Measurements from ENCODE around the gene ATP13A1. TPM values are rescaled to one million over a fixed set of nuclear protein-coding genes. Genes with fewer than 3 reads are reported as not detected.

The ATP13A1 gene
- total and polyA plus RNA-seq, 2 of the 8 experiments (the other 6 are each of a cell fraction or from before 2014, with no cell fraction given) = 33.0 to 64.2 TPM

- Histone ChIP-seq H3K4me2 (ENCODE audit: insufficient read depth in 1 of 2, low read depth in 2 of 2, low read length in 2 of 2) (peak overlapping the region; percentile 64 to 88), H2AFZ (ENCODE audit: low read length) (no peak overlapping the region), H3K79me1 (ENCODE audit: low read depth, low read length) (no peaks in the 10 kb centered on the region)
These were observed 44.2 kb downstream of the ATP13A1 start for GRCh38 chr19:19619181-19619848.

More at GRCh38 chr19:19619181-19619848, 44.2 kb downstream of the ATP13A1 start:
- Histone ChIP-seq H2AK5ac (ENCODE audit: low read depth, low read length) (no peak overlapping the region), H3K36me3 (ENCODE audit: control insufficient read depth in 2 of 4, insufficient read depth in 4 of 4, low read length in 3 of 4) (peaks cover 3 to 7% (median 7%) of the 10 kb centered on the region in 4 experiments; a peak in 5 of 8 replicates), H3K79me2 (ENCODE audit: control insufficient read depth in 1 of 2, insufficient read depth in 2 of 2, low read length in 2 of 2) (no peaks in the 10 kb centered on the region), H3K23me2 (ENCODE audit: low read depth, low read length) (peaks cover 7% of the 10 kb centered on the region; the same call in 1 of the 2 replicates), H3K23ac (ENCODE audit: insufficient read length) (no peak overlapping the region), H2BK15ac (ENCODE audit: low read length) (no peak overlapping the region), H2BK20ac (ENCODE audit: low read length) (no peak overlapping the region), H3K14ac (ENCODE audit: insufficient read length) (no peak overlapping the region), H2BK5ac (ENCODE audit: low read depth, low read length) (no peak overlapping the region), H3K18ac (ENCODE audit: extremely low read depth, low read length) (no peak overlapping the region), H3K4me1 (replicated peaks in 1 of 4; ENCODE audit: control insufficient read depth in 3 of 4, insufficient read depth in 4 of 4, low read length in 3 of 4) (0 out of 7 replicates have a peak, but pooled peaks cover 0 to 3% (median under 1%) of the 10 kb centered on the region in 4 experiments), H4K20me1 (replicated peaks in 1 of 2; ENCODE audit: control insufficient read depth in 1 of 2, insufficient read depth in 2 of 2, low read length in 2 of 2) (peaks cover 2 to 12% of the 10 kb centered on the region in 2 experiments), H3K56ac (replicated peaks; ENCODE audit: insufficient read length, low read depth, low read length) (no peak overlapping the region), H3K27me3 (replicated peaks in 1 of 4; ENCODE audit: control insufficient read depth in 3 of 4, extremely low read depth in 1 of 4, insufficient read depth in 3 of 4, low read length in 3 of 4) (peaks cover 0 to 5% (median 3%) of the 10 kb centered on the region in 4 experiments; a peak in 6 of 7 replicates), H2BK120ac (replicated peaks; ENCODE audit: low read depth, low read length) (no peak overlapping the region), H4K8ac (ENCODE audit: extremely low read depth, insufficient read depth, low read length) (no peak overlapping the region), H2BK12ac (ENCODE audit: low read depth, low read length) (no peak overlapping the region), H3K4me3 (ENCODE audit: extremely low read depth in 1 of 4, insufficient read depth in 2 of 4, low read depth in 3 of 4, low read length in 4 of 4) (peak overlapping the region in 2 of 4 experiments; percentile 19 to 69; a peak in 4 of 8 replicates), H3K27ac (ENCODE audit: low read depth, low read length) (no peak overlapping the region), H3K9ac (replicated peaks in 1 of 4; ENCODE audit: extremely low read depth in 1 of 4, low read depth in 3 of 4, low read length in 3 of 4) (no peak overlapping the region), H3K4ac (replicated peaks; ENCODE audit: insufficient read length, low read depth, low read length) (no peak overlapping the region), H3K9me3 (ENCODE audit: insufficient read depth in 2 of 2, low read depth in 1 of 2, low read length in 1 of 2) (no peaks in the 10 kb centered on the region), H4K91ac (replicated peaks; ENCODE audit: insufficient read length, low read length) (no peak overlapping the region), H4K5ac (ENCODE audit: insufficient read length, low read depth, low read length) (no peak overlapping the region)
- ChIA-PET POLR2A (ENCODE audit: partially characterized antibody) (interaction anchor here (0.6 to 4.9 kb wide), 10 partner anchors 9 to 422 kb away, joined by 3 to 46 read pairs (median 3); partner anchors contain the start of gene LPAR2), CTCF (ENCODE audit: partially characterized antibody) (interaction anchor here (0.6 to 1.4 kb wide), 3 partner anchors 18 to 101 kb away, joined by 3 read pairs; no protein-coding TSS in a partner anchor)
- DNase-seq (ENCODE audit: low read depth in 1 of 2, low spot score in 2 of 2) = no peak
- TF ChIP-seq E2F6 (IDR thresholded peaks at IDR 0.05) (0 out of 2 replicates have a peak, but pooled peaks have one; percentile 29), SAP30 (IDR thresholded peaks at IDR 0.05; ENCODE audit: insufficient read depth, insufficient replicate concordance, low read length) (no peak)
- no peak for FAIRE-seq
- 70% methylated on average over 21 of the region's 21 CpGs; no CpG with 5 or more reads in 1 of the 2 experiments for WGBS, 2 experiments (ENCODE audit: extremely low coverage in 1 of 2, insufficient coverage in 1 of 2, insufficient read length in 1 of 2, insufficient replicate concordance in 2 of 2, low coverage in 1 of 2, low lambda C conversion rate in 2 of 2, missing lambda C conversion rate in 1 of 2)
